ENCODE measurements around the gene SNRNP200. TPM values are rescaled to one million over a fixed set of nuclear protein-coding genes. Genes with fewer than 3 reads are reported as not detected.
A peak's percentile ranks its signal among the peaks of the same experiment; 100 is the strongest.

Gene SNRNP200
- total RNA-seq, 6 donors from 2014 or later: 80.9 to 177 (median 90.9) TPM

- TF ChIP-seq POLR2A (IDR thresholded peaks at IDR 0.05): no peak
- TF ChIP-seq POLR2AphosphoS5 (IDR thresholded peaks at IDR 0.05): no peak
- no peak for TF ChIP-seq CTCF (IDR thresholded peaks at IDR 0.05)
- no peak for TF ChIP-seq EP300 (IDR thresholded peaks at IDR 0.05)
- WGBS, 2 donors: 87 to 98% methylated on average over 3 to 8 of the region's 8 CpGs
- H3K4me3 ChIP-seq: no peak overlapping the region
Observed at GRCh38 chr2:96252526-96252925, 52.8 kb downstream of the SNRNP200 start.

GRCh38 chr2:96251721-96252292 is 53.5 kb downstream of the SNRNP200 start:
- DNase-seq (peak in 1 of 2 donors; percentile 69), ATAC-seq (ENCODE audit: low FRiP score in 2 of 2) (peak in 1 of 2 donors; percentile 45)
- H3K4me1 ChIP-seq: peaks cover 26 to 50% (median 29%) of the 10 kb centered on the region in 4 donors

More at GRCh38 chr2:96252526-96252925, 52.8 kb downstream of the SNRNP200 start:
- H3K9me3 ChIP-seq: no peaks in the 10 kb centered on the region
- H3K36me3 ChIP-seq: peaks cover 24 to 52% (median 40%) of the 10 kb centered on the region in 4 donors
- no peaks in the 10 kb centered on the region for H3K27me3 ChIP-seq
- peaks cover 33 to 50% (median 34%) of the 10 kb centered on the region in 4 donors for H3K4me1 ChIP-seq
- no peak for ATAC-seq (ENCODE audit: low FRiP score in 2 of 2)
- DNase-seq: peak in 1 of 2 donors; percentile 40
- peak overlapping the region in 3 of 4 donors; percentile 30 to 64 (median 49) for H3K27ac ChIP-seq

GRCh38 chr2:96250188-96250587 is 55.2 kb downstream of the SNRNP200 start:
- peaks cover 23 to 46% (median 27%) of the 10 kb centered on the region in 4 donors for H3K4me1 ChIP-seq
- peak overlapping the region in 3 of 4 donors; percentile 19 to 64 (median 49) for H3K27ac ChIP-seq
- H3K4me3 ChIP-seq: no peak overlapping the region
- H3K36me3 ChIP-seq: peaks cover 18 to 41% (median 33%) of the 10 kb centered on the region in 4 donors
- no peak for ATAC-seq (ENCODE audit: low FRiP score in 2 of 2)
- H3K9me3 ChIP-seq: no peaks in the 10 kb centered on the region
- TF ChIP-seq POLR2A (IDR thresholded peaks at IDR 0.05) (no peak), POLR2AphosphoS5 (IDR thresholded peaks at IDR 0.05) (no peak), EP300 (IDR thresholded peaks at IDR 0.05) (no peak), CTCF (IDR thresholded peaks at IDR 0.05) (no peak)
- no peaks in the 10 kb centered on the region for H3K27me3 ChIP-seq
- no peak for DNase-seq
- WGBS, 2 donors: 91 to 96% methylated on average over 6 of the region's 6 CpGs

More at GRCh38 chr2:96251721-96252292, 53.5 kb downstream of the SNRNP200 start:
- Histone ChIP-seq H3K27ac (peak overlapping the region in 3 of 4 donors; percentile 26 to 64 (median 49)), H3K27me3 (no peaks in the 10 kb centered on the region), H3K36me3 (peaks cover 24 to 52% (median 40%) of the 10 kb centered on the region in 4 donors), H3K4me3 (no peak overlapping the region), H3K9me3 (no peaks in the 10 kb centered on the region)
- TF ChIP-seq CTCF (IDR thresholded peaks at IDR 0.05) (no peak), POLR2A (IDR thresholded peaks at IDR 0.05) (no peak), EP300 (IDR thresholded peaks at IDR 0.05) (no peak), POLR2AphosphoS5 (IDR thresholded peaks at IDR 0.05) (peak in 1 of 2 donors; percentile 44)
- WGBS, 2 donors: 61 to 69% methylated on average over 6 of the region's 6 CpGs

GRCh38 chr2:96249654-96250053 is 55.7 kb downstream of the SNRNP200 start:
- DNase-seq (peak in 1 of 2 donors; percentile 36), ATAC-seq (ENCODE audit: low FRiP score in 2 of 2) (peak in 1 of 2 donors; percentile 67)
- peaks cover 13 to 36% (median 29%) of the 10 kb centered on the region in 4 donors for H3K36me3 ChIP-seq
- no peaks in the 10 kb centered on the region for H3K9me3 ChIP-seq
- H3K4me1 ChIP-seq: peaks cover 18 to 41% (median 22%) of the 10 kb centered on the region in 4 donors
- TF ChIP-seq CTCF (IDR thresholded peaks at IDR 0.05): no peak
- no peak for TF ChIP-seq POLR2A (IDR thresholded peaks at IDR 0.05)
- no peak for TF ChIP-seq EP300 (IDR thresholded peaks at IDR 0.05)
- no peaks in the 10 kb centered on the region for H3K27me3 ChIP-seq
- peak overlapping the region in 2 of 4 donors; percentile 19 to 37 for H3K27ac ChIP-seq
- no peak overlapping the region for H3K4me3 ChIP-seq
- WGBS, 2 donors: 90 to 92% methylated on average over 9 of the region's 9 CpGs
